Measurements from ENCODE around the gene LOXL4.
A peak's percentile ranks its signal among the peaks of the same experiment; 100 is the strongest.
"Not testable (repeated sequence)": the region's sequence is repeated elsewhere in the genome, so short reads cannot be mapped to it uniquely, and the experiment has no call there.

The LOXL4 gene

DNA sequence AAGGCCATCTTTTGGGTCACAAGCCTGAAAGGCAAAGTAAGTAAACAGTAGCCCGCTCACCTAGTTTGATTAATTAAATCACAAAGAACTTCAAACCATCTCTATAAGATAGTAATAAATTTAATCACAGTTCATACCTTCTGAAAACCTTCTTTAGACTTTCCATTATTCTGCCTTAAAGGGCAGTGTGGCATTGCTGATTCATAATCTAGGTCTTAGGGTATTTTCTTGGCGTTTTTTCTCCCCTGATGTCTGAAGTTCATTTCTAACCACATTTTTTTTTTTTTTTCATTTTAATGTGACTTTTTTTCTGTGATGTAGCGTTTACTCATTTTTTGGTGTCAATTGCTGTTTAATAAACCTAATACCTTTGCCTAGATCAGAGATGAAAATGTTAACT, 27.5 kb downstream of the LOXL4 start:
- no peak for DNase-seq

DNA sequence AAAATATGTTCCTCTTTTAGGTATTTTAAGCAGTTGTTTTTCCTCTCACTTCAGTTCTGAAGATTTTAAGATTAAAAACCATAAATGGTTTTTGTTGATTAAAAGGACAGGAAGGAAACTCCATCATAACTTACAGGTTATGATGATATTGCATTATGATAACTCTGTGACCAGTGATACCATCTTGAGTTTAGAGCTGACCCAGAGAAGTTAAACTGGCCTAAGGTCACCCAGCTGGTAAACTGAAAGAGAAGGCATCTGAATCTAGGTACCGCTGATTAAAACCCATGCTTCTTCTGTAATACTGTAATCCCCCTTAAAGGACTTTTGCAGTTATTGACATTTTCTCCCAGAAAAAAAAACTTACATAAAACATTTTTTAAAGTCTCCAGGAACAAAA, 29.6 kb downstream of the LOXL4 start:
- DNase-seq, result no peak

DNA sequence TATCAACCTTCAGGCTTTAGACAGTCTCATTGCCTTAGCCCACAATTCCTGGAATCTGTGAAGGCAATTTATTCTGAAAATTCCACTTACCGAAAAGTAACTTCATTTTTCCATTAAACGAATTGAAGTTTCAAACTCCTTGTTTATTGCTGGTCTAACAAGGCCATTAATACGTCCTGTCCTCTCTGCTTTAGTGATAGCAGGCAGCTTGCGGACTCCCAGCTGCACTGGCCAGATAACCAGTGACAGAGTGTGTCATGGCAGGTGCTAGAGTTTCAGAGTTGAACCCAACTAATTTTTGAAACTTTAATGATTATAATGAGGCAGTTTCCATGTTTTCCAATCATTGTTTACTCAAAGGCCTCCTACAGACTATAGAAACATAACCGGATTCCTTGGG, 31.1 kb downstream of the LOXL4 start:
- DNase-seq, result no peak

GRCh38 chr10:98235846-98236245, 32.1 kb downstream of the LOXL4 start:
- no peak for DNase-seq

- no peak for DNase-seq
Measured at GRCh38 chr10:98231417-98231816, 36.6 kb downstream of the LOXL4 start.

DNA sequence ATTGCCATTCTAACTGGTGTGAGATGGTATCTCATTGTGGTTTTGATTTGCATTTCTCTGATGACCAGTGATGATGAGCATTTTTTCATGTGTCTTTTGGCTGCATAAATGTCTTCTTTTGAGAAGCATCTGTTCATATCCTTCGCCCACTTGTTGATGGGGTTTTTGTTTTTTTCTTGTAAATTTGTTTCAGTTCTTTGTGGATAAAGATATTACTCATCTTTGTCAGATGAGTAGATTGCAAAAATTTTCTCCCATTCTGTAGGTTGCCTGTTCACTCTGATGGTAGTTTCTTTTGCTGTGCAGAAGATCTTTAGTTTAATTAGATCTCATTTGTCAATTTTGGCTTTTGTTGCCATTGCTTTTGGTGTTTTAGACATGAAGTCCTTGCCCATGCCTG, 39.7 kb downstream of the LOXL4 start:
- DNase-seq, result not testable (repeated sequence)

- DNase-seq, result not testable (repeated sequence)
Measured at GRCh38 chr10:98227713-98228112, 40.3 kb downstream of the LOXL4 start.

DNA sequence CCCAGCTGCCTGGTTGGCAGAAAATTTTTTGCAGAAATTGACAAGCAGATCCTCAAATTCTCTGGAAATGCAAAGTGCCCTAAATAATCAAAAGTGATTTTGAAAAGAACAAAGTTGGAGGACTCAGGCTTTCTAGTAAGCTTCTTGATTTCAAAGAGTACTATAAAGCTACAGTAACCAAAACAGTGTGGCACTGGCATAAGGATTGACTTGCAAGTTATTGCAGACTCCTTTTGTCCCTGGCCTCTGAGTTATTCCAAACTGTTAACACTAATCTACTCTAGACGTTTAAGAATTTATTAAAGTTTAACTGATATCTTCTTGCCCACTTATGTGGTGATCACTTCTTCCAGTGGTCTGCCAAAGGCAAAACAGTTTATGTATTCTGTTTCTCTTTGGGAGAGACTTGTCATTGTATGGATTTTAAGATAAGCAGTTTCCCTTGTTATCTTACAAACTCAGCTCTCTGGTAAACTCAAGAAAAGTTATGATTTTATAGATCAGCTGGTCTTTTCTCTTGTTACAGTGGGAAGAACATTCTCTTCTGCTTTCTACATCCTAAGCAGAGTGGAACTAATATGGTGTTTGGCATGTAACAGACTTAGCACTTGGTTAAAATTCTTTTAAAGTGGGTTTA, 41.4 kb downstream of the LOXL4 start:
- no peak for DNase-seq

DNA sequence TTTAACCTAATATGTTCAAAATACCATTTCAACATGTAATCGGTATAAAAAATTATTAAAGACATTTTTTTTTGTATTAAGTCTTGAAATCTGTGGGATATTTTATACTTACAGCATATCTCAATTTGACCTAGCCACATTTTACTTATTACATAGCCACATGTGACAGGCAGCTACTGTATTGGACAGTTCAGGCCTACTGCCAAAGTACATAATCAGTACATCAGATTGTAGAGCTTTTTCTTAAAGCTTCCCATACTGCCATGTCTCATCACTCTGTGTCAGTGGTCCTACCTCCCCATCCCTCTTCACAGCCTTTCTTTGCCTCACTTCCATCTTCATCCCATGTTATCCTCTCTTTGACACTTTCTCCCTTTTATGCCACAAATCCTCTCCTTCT, 43.0 kb downstream of the LOXL4 start:
- DNase-seq, result peak; percentile 46

DNA sequence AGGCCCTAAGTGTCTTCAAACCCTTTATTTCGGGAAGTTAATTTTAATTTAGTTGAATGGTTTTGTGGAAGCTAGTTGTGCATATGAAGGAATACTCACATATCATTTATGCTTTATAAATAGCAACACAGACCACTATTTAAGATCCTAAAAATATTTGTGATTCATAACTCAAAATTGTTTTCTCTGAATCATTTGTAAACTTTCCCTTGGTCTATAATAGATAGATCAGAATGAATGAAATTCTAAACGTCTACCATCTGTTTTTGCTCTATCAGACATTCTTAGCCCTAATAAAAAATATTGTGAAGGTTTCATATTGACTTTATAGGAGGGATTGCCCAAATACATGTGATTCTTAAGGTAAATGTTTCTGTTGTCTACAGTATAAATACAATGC, 43.5 kb downstream of the LOXL4 start:
- DNase-seq, result peak; percentile 64

DNA sequence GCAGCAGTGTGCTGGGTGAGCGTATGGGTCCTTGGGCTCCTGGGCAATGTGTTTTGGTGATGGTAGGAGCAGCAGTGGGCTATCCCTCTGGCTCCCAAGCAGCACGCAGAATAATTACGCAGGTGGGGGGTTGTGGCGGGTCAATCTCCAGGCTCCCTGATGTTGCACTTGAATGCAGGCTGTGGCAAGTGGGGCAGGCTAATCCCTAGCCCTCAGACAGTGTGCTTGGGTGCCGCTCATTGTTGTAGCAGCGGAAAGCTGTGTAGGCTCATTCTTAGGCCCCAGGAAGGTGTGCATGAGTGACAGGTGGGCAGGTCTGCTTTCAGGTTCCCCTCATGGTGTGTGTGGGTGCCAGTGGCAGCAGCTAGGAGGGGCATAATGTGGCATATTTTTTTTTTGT, 44.1 kb downstream of the LOXL4 start:
- no peak for DNase-seq

DNA sequence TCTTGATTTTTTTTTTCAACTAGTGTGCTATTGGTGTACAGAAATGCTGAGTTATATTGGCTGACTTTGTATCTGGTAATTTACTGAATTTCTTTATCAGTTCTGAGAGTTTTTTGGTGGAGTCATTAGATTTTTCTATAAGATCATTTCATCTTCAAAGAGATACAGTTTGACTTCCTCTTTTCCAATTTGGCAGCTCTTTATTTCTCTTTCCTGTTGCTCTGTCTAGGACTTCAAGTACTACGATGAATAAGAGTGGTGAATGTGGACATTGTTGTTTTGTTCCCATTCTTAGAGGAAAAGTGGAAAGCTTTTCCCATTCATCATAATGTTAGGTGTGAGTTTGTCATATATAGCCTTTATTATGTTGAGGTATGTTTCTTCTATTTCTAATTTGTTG, 50.2 kb downstream of the LOXL4 start:
- DNase-seq, result no peak

DNA sequence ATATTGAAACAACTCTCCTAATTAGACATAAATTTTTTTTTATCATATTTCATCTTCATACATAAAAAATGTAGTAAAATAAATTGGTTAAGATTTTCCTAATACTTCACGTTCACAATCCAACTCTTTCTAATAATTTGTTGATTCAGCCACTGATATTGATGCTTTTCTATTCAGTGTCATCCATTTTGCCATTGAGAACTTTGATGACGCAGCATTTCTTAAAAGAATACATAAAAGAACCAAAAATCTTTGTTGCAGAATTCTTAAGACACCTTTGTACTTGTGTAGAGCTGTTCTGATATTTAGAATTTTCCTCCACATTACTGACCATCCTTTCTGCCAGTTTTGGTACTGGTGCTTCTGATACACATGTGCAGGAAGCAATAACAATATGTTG, 52.6 kb downstream of the LOXL4 start:
- DNase-seq, result no peak

GRCh38 chr10:98213740-98214139, 54.3 kb downstream of the LOXL4 start:
- no peak for DNase-seq

- no peak for DNase-seq
Measured at GRCh38 chr10:98212196-98212595, 55.8 kb downstream of the LOXL4 start.

DNA sequence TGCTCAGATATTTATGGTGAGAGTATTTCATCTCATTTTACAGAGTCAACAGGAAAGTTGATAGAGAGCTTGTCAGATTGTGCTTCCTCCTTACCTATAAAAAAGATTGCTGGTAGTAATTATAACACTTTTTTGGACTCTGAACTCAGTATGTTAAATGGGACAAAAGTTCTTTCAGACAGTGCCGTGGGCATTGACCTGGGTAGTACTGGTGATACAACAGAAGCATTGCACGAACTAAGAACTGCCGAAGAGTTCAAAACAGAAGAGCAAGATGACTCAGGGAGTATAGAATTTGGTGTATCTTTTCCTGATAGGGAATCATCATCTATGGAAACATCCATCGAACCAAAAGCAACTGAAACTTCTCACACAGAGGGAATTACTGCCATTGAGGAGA, 58.6 kb downstream of the LOXL4 start:
- DNase-seq, result no peak

DNA sequence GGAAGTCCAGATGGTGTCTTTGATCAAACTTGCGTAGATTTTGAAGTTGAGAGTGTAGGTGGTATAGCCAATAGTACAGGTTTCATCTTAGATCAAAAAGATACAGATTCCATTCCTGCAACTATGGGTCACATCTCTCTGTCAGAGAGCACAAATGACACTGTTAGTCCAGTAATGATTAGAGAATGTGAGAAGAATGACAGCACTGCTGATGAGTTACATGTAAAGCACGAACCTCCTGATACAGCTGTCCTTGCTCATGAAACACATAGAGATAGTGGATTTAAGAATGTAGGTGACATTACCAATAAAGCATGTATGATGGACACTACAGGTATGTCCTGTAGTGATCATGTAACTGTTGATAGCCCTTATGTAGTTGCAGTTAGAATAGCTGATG, 59.1 kb downstream of the LOXL4 start:
- DNase-seq, result no peak

- DNase-seq, result no peak
Measured at GRCh38 chr10:98205351-98205750, 62.6 kb downstream of the LOXL4 start.

GRCh38 chr10:98202378-98202777, 65.6 kb downstream of the LOXL4 start:
- DNase-seq, result no peak

DNA sequence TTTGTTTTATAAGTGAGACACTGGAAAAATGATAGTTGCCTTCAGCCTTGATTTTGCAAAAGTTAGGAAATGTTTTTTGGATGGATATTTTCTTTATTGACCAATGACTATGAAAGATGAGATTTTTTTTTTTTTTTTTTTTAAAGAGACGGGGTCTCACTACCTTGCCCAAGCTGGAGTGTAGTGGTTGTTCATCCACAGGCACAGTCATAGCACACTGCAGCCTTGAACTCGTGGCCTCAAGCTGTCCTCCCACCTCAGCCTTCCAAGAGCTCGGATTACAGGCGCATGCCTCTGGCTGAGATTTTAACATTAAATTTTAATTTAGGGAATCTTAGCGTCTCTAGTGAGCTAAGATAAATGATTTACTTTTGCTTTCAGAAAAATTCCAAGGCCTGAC, 66.2 kb downstream of the LOXL4 start:
- no peak for DNase-seq
